Pancreas (tissue), 10 donors: ENCODE data around the gene VNN1. TPM values are rescaled to one million over a fixed set of nuclear protein-coding genes. Genes with fewer than 3 reads are reported as not detected.

Source experiments
- ATAC-seq, 4 donors: fragments of 200-7000 bp; cut with Tn5 transposase; one replicate each; pipeline versions ENCODE4 v1.8.0 to v1.9.1; 2020; ENCODE audit warnings: mild to moderate bottlenecking in 4 of 4, moderate library complexity in 4 of 4
- DNase-seq, 6 donors: peaks; one replicate each; pipeline ENCODE4 v3.0.0-alpha.2; 2020
- FAIRE-seq: peaks from 2 replicates; lab custom pipeline; 2012; peaks lifted over from hg19 to GRCh38; lab: Jason Lieb, UNC
- H3K27ac ChIP-seq, 4 donors: fragments of 200-600 bp; sonication (generic); 1 replicate in 3 of 4; 2 replicates in 1 of 4; pipeline versions ENCODE4 v1.5.0 to v1.8.0; 2020
- H3K27me3 ChIP-seq, 4 donors: fragments of 200-600 bp; one replicate each; pipeline ENCODE4 v1.8.0; 2021
- H3K36me3 ChIP-seq, 3 donors: fragments of 200-600 bp; sonication (generic) in 1 of 3; one replicate each; pipeline versions ENCODE4 v1.5.0 to v1.8.0; 2020 to 2021
- H3K4me1 ChIP-seq, 3 donors: fragments of 200-600 bp; one replicate each; pipeline ENCODE4 v1.8.0; 2021
- H3K4me3 ChIP-seq, 4 donors: fragments of 200-600 bp; sonication (generic) in 2 of 4; one replicate each; pipeline versions ENCODE4 v1.5.0 to v1.8.0; 2020 to 2021
- H3K9me3 ChIP-seq, 4 donors: fragments of 200-600 bp; one replicate each; pipeline ENCODE4 v1.8.0; 2021
- WGBS, 2 donors: extraction: QIAGEN DNeasy Blood & Tissue Kit; methylation state at CpG; one replicate each; pipeline ENCODE4 v1.1.7; 2013; 5-methylcytosine and 5-hydroxymethylcytosine counted together
- intact Hi-C, 3 donors: fragments of 100-400 bp; cut with DNase I; formaldehyde crosslinking; loops; one replicate each; pipeline versions ENCODE4 v1.11.1 to v1.14.2; 2022
- polyA plus RNA-seq, 2 donors: library from polyadenylated mRNA; stranded (reverse); fragments of 200-250 nt; gene quantifications; one replicate each; pipeline ENCODE4 v1.2.3, GENCODE V29; 2013
- total RNA-seq, 6 donors: library from RNA; stranded (reverse); fragmentation: NEBNext Ultra II Directional in 4 of 6; extraction: Animal tissue kit (Norgen Biotek cat#: 25700) in 4 of 6; gene quantifications; one replicate each; pipeline versions ENCODE4 v1.2.1 to v1.2.4, GENCODE V29; 2021 to 2023
- TF ChIP-seq, protein P1 (sequence below), 4 donors: fragments of 200-600 bp; sonication (generic) in 3 of 4; IDR thresholded peaks; one replicate each; pipeline versions ENCODE4 v1.5.0 to v1.8.0; 2021; ENCODE audit warnings: antibody characterized with exemption in 4 of 4
- donor health status: healthy with polysubstance abuse.
- donor health status: DM: no; HTN: no; CAD: no; lungs with moderate emphysema.
- donor health status: DM: no; HTN: no; CAD: no.
- donor health status: control.
- donor health status: control.
- donor health status: Bipolar disorder and iron deficiency.
- donor health status: DM: yes; HTN: yes; CAD: no.
- donor health status: DM: no; HTN: no; CAD: no.
- donor health status: DM: no; HTN: no; CAD: no.
- donor health status: DM: yes; HTN: yes; CAD: no.

Gene VNN1
- total and polyA plus RNA-seq, 8 donors = 0.13 to 4.7 (median 1.0) TPM

DNA sequence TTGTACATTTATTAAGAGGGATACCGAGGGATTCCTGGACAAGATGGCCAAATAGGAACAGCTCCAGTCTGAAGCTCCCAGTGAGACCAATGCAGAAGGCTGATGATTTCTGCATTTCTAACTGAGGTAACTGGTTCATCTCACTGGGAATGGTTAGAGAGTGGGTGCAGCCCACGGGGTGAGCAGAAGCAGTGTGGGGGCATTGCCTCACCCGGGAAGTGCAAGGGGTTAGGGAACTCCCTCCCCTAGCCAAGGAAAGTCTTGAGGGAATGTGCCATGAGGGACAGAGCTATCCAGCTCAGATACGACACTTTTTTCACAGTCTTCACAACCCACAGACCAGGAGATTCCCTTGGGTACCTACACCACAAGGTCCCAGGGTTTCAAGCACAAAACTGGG, 79.1 kb downstream of the VNN1 start:
- no peak overlapping the region for H3K27ac ChIP-seq
- intact Hi-C loops = no loop called here
- FAIRE-seq (no peak), DNase-seq (no peak), ATAC-seq (no peak)
- WGBS, 2 donors = 71 to 83% methylated on average over 4 of the region's 4 CpGs
- H3K4me3 ChIP-seq = no peak overlapping the region
- no peaks in the 10 kb centered on the region for H3K9me3 ChIP-seq
- no peaks in the 10 kb centered on the region for H3K36me3 ChIP-seq
- no peaks in the 10 kb centered on the region for H3K27me3 ChIP-seq
- no peaks in the 10 kb centered on the region for H3K4me1 ChIP-seq
- TF ChIP-seq, protein P1, sequence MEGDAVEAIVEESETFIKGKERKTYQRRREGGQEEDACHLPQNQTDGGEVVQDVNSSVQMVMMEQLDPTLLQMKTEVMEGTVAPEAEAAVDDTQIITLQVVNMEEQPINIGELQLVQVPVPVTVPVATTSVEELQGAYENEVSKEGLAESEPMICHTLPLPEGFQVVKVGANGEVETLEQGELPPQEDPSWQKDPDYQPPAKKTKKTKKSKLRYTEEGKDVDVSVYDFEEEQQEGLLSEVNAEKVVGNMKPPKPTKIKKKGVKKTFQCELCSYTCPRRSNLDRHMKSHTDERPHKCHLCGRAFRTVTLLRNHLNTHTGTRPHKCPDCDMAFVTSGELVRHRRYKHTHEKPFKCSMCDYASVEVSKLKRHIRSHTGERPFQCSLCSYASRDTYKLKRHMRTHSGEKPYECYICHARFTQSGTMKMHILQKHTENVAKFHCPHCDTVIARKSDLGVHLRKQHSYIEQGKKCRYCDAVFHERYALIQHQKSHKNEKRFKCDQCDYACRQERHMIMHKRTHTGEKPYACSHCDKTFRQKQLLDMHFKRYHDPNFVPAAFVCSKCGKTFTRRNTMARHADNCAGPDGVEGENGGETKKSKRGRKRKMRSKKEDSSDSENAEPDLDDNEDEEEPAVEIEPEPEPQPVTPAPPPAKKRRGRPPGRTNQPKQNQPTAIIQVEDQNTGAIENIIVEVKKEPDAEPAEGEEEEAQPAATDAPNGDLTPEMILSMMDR (IDR thresholded peaks at IDR 0.05) = no peak

GRCh38 chr6:132633362-132633761, 80.5 kb downstream of the VNN1 start:
- no peaks in the 10 kb centered on the region for H3K4me1 ChIP-seq
- TF ChIP-seq, protein P1 (IDR thresholded peaks at IDR 0.05) = no peak
- intact Hi-C loops = no loop called here
- H3K36me3 ChIP-seq = no peaks in the 10 kb centered on the region
- ATAC-seq = no peak
- no peaks in the 10 kb centered on the region for H3K27me3 ChIP-seq
- no peak overlapping the region for H3K27ac ChIP-seq
- H3K9me3 ChIP-seq = no peaks in the 10 kb centered on the region
- no peak overlapping the region for H3K4me3 ChIP-seq
- 85 to 89% methylated on average over 2 of the region's 2 CpGs for WGBS, 2 donors
- no peak for FAIRE-seq
- DNase-seq = no peak

Other genes with a start within 250 kb of the VNN1 start
- gene STX7, start 200.9 kb downstream of the VNN1 start, total RNA-seq = 10 to 100 TPM; 12.2 to 33.0 (median 15.7) TPM
- gene STX7, start 200.9 kb downstream of the VNN1 start, polyA plus RNA-seq = 1 to 10 TPM; 5.1 to 7.8 TPM
- not detected for gene TAAR9, start 175.8 kb downstream of the VNN1 start, total RNA-seq
- gene TAAR9, start 175.8 kb downstream of the VNN1 start, polyA plus RNA-seq = not detected
- not detected for gene TAAR8, start 161.4 kb downstream of the VNN1 start, total RNA-seq
- gene TAAR8, start 161.4 kb downstream of the VNN1 start, polyA plus RNA-seq = not detected
- gene TAAR6, start 143.7 kb downstream of the VNN1 start, total RNA-seq = not detected
- not detected for gene TAAR6, start 143.7 kb downstream of the VNN1 start, polyA plus RNA-seq
- gene TAAR5, start 124.3 kb downstream of the VNN1 start, total RNA-seq = not detected
- not detected for gene TAAR5, start 124.3 kb downstream of the VNN1 start, polyA plus RNA-seq
- not detected for gene TAAR2, start 89.8 kb downstream of the VNN1 start, total RNA-seq
- not detected for gene TAAR2, start 89.8 kb downstream of the VNN1 start, polyA plus RNA-seq
- not detected for gene TAAR1, start 54.9 kb downstream of the VNN1 start, total RNA-seq
- gene TAAR1, start 54.9 kb downstream of the VNN1 start, polyA plus RNA-seq = under 1 TPM in 1 of 2 donors, not detected in 1; 0.33 TPM
- 1 to 10 TPM in 3 of 6 donors, under 1 TPM in 3; 0.63 to 9.6 (median 1.7) TPM for gene VNN2, start 43.8 kb upstream of the VNN1 start, total RNA-seq
- 1 to 10 TPM in 1 of 2 donors, under 1 TPM in 1; 0.72 to 1.2 TPM for gene VNN2, start 43.8 kb upstream of the VNN1 start, polyA plus RNA-seq
- 1 to 10 TPM; 4.4 to 9.9 (median 7.2) TPM for gene SLC18B1, start 84.6 kb upstream of the VNN1 start, total RNA-seq
- 10 to 100 TPM in 1 of 2 donors, 1 to 10 TPM in 1; 5.5 to 10.9 TPM for gene SLC18B1, start 84.6 kb upstream of the VNN1 start, polyA plus RNA-seq
- gene RPS12, start 100.5 kb upstream of the VNN1 start, total RNA-seq = 100 to 1,000 TPM; 511 to 945 (median 775) TPM
- 1,000 to 10,000 TPM in 1 of 2 donors, 100 to 1,000 TPM in 1; 995 to 1,464 TPM for gene RPS12, start 100.5 kb upstream of the VNN1 start, polyA plus RNA-seq